GM19238 (cell line): Measurements from ENCODE around the gene CDCA5.

Experiments used
- DNase-seq: peaks from one replicate; pipeline ENCODE4 v3.0.0; 2011; ENCODE audit warnings: low spot score; ENCODE audit not compliant: insufficient read length

Gene CDCA5

DNA sequence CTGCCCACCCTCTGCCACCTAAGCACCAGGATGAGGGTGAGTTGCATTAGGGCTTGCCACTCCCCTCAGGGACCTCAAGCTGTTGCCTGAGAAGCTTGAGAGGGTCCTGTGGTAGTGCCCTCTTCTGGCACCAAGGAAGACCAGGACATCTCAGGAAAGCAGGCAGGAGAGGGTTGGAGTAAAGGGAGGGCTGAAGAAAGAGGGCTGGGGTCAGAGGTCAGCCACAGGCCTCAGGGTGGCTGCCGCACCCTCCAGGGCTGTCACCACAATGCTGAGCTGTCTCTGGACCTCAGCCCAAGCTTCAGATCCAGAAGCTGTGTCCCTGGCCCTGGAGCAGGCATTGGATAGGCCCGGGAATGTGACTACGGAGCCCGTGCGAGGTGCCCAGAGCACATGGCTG is 38.8 kb downstream of the CDCA5 start:
- no peak for DNase-seq

DNA sequence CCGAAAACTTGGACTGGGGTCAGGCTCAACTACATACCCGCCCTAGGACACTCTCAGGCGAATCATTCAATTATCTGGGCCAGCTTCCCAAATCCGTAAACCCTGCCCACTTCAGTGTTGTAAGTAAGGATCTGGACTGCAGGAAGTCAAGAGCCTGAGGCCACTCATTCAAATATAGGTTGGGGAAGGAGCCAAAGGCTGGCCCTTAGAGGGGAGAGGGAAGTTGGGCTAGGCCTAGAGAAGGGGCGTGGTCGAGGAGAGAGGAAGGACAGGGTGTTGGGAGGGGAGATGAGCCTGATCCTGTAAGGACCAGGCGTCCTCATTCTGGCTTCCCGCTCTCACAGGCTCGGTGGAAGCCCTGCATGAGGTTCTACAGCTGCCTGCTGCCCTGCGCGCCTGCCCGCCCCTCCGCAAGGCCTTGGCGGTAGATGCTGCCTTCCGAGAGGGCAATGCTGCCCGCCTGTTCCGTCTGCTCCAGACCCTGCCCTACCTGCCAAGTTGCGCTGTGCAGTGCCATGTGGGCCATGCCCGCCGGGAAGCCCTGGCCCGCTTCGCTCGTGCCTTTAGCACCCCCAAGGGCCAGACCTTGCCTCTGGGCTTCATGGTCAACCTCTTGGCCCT is 39.8 kb downstream of the CDCA5 start:
- DNase-seq = no peak

DNA sequence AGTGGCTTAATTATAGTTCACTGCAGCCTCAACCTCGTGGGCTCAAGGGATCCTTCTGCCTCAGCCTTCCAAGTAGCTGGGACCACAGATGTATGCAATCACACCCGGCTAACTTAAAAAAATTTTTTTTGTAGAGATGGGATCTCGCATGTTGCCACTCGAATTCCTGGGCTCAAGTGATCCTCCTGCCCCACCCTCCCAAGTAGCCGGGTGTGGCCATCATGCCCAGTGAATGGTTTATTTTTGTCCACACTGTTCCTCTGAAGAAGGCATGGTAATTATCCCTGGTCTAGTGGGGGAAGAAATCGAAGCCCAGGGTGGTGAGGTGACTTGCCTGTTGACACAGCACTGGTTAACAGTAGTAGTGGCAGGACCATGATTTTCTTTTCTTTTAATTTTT is 40.9 kb downstream of the CDCA5 start:
- DNase-seq = no peak

DNA sequence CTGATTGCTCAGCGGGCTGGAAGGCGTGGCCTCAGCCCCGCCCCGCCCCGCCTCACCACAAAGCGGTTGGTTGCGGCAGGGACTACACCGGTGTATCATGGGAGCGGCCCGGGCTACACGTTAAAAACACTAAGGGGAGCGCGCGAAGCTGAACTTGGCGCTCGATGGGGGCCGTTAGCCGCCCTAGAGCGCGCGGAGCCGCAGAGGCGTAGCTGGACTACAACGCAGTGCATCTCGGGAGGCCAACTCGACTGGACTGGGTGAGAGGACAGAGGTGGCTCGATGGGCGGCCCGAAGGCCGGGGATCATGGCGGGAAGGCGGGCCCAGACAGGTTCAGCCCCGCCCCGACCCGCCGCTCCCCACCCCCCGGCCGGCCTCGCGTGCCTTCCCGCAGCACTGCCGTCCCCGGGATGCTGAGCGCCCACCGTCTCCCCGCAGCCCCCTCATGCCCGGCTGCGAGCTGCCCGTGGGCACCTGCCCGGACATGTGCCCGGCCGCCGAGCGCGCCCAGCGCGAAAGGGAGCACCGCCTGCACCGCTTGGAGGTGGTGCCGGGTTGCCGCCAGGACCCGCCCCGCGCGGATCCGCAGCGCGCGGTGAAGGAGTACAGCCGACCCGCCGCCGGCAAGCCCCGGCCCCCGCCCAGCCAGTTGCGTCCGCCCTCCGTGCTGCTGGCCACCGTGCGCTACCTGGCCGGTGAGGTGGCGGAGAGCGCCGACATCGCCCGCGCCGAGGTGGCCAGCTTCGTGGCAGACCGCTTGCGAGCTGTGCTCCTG is 42.8 kb downstream of the CDCA5 start, which contains the start of gene SAC3D1:
Gene SAC3D1 (plus strand): TSS at position 364 of the 776 bp plus-strand sequence. CDS start 83 bp downstream, at position 447.
- DNase-seq = peak; percentile 98

DNA sequence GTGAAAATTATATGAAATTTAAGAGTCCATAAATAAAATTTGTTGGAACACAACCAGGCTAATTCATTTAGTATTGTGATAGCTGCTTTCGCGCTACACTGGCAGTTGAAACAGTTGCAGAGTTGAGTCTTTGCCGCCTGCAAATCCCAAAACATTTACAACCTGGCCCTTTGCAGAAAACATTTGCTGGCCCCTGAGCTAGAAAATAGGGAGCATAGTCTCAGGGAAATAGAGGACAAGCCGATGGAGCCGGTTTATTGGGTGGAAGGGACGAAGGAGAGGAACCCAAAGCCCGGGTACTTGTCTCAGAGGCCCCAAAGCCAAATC is 43.4 kb downstream of the CDCA5 start:
- no peak for DNase-seq

DNA sequence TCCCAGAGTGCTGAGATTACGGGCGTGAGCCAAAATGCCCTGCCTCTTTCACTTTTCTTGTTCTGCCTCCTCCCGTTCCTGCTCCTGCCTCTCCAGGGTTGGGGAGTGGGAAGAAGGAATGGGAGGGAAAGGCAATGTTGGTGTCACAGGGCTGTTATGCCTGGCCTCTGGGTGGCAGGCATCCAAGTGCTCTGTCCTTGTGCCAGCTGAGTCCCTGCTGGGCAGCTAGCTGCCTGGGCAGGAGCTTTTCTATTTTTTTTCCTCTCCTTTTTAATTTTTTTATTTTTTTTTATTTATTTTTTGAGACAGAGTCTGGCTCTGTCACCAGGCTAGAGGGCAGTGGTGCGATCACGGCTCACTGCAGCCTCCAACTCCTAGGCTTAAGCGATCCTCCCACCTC is 46.9 kb downstream of the CDCA5 start:
- DNase-seq = no peak

DNA sequence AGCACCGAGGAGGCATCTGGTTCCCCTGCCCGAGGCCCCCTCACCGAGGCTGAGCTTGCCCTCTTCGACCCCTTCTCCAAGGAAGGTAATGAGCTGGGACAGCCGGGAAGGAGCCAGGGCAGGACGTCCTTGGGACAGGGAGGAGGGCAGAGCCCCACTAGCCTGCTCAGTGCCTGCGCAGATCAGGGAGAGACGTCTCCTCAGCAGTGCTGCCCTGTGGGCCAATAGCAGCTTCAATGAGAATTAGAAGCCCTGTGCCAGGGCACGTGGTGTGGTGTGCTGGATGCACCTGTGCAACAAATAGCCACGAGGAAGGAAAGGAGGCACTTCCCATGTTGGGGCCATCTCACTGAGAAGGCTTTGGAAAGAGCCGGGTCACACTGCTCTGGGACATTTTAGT is 48.3 kb downstream of the CDCA5 start:
- no peak for DNase-seq

DNA sequence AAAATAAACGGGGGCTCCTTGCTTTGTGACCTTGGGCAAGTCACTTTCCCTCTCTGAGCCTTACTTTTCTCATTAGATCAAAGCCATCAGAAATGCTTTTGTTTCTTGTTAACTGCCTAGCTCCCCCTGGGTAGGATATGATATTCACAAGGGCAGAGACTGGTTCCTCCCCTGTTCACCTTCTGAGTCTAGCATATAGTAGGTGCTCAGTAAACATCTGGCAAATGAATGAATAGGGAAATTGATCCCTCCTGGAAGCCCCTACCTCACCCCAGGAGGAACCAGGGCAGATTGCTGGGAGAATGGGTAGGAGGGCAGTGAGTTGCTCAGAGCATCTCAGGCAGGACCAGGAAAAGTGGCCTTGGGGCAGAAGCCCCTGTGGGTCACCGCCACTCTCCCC is 49.4 kb downstream of the CDCA5 start:
- DNase-seq = no peak

DNA sequence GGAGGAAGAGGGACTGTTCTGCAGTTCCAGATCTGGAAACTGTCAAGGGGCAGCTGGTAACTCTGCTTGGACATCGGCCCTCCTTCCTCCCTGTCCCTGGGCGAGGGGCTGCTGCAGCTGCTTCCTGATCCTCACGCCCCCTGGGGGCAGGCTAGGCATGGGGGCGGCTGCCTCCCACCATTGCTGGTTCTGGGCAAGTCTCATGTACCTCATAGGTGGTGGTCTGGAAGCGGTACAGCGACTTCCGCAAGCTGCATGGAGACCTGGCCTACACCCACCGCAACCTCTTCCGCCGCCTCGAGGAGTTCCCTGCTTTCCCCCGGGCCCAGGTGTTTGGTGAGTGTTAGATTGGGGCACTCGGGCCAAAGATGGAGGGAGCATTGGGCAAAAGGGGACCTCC is 51.6 kb downstream of the CDCA5 start:
- DNase-seq = no peak
